Measurements from ENCODE around the gene STK24. TPM values are rescaled to one million over a fixed set of nuclear protein-coding genes. Genes with fewer than 3 reads are reported as not detected.
A peak's percentile ranks its signal among the peaks of the same experiment; 100 is the strongest.

The STK24 gene
- total RNA-seq, 1 donor from 2014 or later = 26.2 TPM

- peak; percentile 75 for DNase-seq (ENCODE audit: low spot score)
Observed at GRCh38 chr13:98411617-98412265, 165.2 kb downstream of the STK24 start.

GRCh38 chr13:98411013-98411412, 165.9 kb downstream of the STK24 start:
- DNase-seq (ENCODE audit: low spot score) = no peak

GRCh38 chr13:98410612-98411011, 166.3 kb downstream of the STK24 start:
- no peak for DNase-seq (ENCODE audit: low spot score)

GRCh38 chr13:98409281-98409680, 167.6 kb downstream of the STK24 start:
- no peak for DNase-seq (ENCODE audit: low spot score)

- DNase-seq (ENCODE audit: low spot score) = no peak
Observed at GRCh38 chr13:98407575-98407974, 169.3 kb downstream of the STK24 start.

GRCh38 chr13:98406971-98407370, 169.9 kb downstream of the STK24 start:
- no peak for DNase-seq (ENCODE audit: low spot score)

- no peak for DNase-seq (ENCODE audit: low spot score)
Observed at GRCh38 chr13:98406427-98406826, 170.5 kb downstream of the STK24 start.

- DNase-seq (ENCODE audit: low spot score) = no peak
Observed at GRCh38 chr13:98405690-98406344, 171.1 kb downstream of the STK24 start.

- peak; percentile 78 for DNase-seq (ENCODE audit: low spot score)
Observed at GRCh38 chr13:98405107-98405571, 171.8 kb downstream of the STK24 start.

- no peak for DNase-seq (ENCODE audit: low spot score)
Observed at GRCh38 chr13:98403076-98403475, 173.8 kb downstream of the STK24 start.

GRCh38 chr13:98401934-98402333, 175.0 kb downstream of the STK24 start:
- DNase-seq (ENCODE audit: low spot score) = no peak

GRCh38 chr13:98399756-98400155, 177.2 kb downstream of the STK24 start:
- DNase-seq (ENCODE audit: low spot score) = no peak

GRCh38 chr13:98398581-98398980, 178.3 kb downstream of the STK24 start:
- DNase-seq (ENCODE audit: low spot score) = no peak

- DNase-seq (ENCODE audit: low spot score) = no peak
Observed at GRCh38 chr13:98397861-98398260, 179.0 kb downstream of the STK24 start.

- DNase-seq (ENCODE audit: low spot score) = peak; percentile 24
Observed at GRCh38 chr13:98397221-98397620, 179.7 kb downstream of the STK24 start.

GRCh38 chr13:98396071-98396710, 180.7 kb downstream of the STK24 start:
- no peak for DNase-seq (ENCODE audit: low spot score)

Other genes with a start within 250 kb of the STK24 start
- gene SLC15A1, start 175.6 kb upstream of the STK24 start, total RNA-seq (ENCODE audit: insufficient read depth, low replicate concordance) = 0.72 TPM